ENCODE measurements around the gene CCDC154. TPM values are rescaled to one million over a fixed set of nuclear protein-coding genes. Genes with fewer than 3 reads are reported as not detected.

The CCDC154 gene
- total RNA-seq, 6 donors from 2014 or later = 0.30 to 5.4 (median 2.9) TPM; not detected in 1

DNA sequence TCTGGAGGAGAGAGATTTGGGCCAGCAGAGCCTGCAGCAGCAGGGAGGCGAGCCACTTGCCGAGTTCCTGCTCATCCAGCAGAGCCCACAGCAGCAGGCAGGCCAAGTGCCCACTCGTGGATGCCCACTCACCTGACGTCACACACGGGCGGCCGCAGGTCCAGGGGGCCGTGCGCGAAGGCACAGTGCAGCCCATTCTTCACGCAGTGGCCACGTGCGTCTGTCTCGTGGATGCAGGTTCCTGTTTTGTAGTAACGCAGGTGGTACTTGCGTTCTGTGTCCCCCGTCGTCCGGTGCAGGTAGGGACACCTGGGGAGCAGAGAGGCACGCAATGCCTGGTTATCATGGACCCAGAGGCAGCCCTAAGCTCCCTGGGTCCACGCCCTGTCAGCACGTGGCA is 41.3 kb downstream of the CCDC154 start:
- Histone ChIP-seq H3K36me3 (peaks cover 31 to 75% (median 56%) of the 10 kb centered on the region in 4 donors), H3K4me1 (peaks cover 5 to 6% (median 5%) of the 10 kb centered on the region in 4 donors), H3K27me3 (no peaks in the 10 kb centered on the region), H3K9me3 (no peaks in the 10 kb centered on the region), H3K4me3 (no peak overlapping the region), H3K27ac (no peak overlapping the region)
- WGBS, 2 donors = 93 to 96% methylated on average over 19 to 22 of the region's 22 CpGs
- DNase-seq (peak in 1 of 2 donors; percentile 73), ATAC-seq (ENCODE audit: low FRiP score in 2 of 2) (no peak)
- no peak for TF ChIP-seq CTCF (IDR thresholded peaks at IDR 0.05)
- TF ChIP-seq POLR2AphosphoS5 (IDR thresholded peaks at IDR 0.05) = no peak
- no peak for TF ChIP-seq POLR2A (IDR thresholded peaks at IDR 0.05)
- TF ChIP-seq EP300 (IDR thresholded peaks at IDR 0.05) = no peak

DNA sequence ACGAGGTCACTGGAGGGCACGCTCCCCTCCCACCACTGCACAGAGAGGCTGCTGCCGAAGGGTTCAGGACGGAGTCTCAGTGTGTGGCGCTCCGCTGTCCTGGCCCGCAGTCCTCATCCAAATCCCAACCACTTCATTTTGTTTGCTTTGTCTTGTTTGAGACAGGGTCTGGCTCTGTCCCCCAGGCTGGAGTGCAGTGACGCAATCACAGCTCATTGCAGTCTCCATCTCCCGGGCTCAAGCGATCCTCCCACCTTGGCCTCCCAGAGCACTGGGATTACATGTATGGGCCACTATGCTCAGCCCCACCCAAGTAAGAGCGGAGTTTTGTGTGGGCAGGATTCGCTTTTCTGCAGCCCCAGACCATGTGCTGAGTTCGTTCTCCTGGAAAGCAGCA is 42.6 kb downstream of the CCDC154 start:
- H3K4me1 ChIP-seq = no peaks in the 10 kb centered on the region
- H3K27ac ChIP-seq = no peak overlapping the region
- H3K9me3 ChIP-seq = no peaks in the 10 kb centered on the region
- 91 to 93% methylated on average over 13 of the region's 13 CpGs for WGBS, 2 donors
- no peaks in the 10 kb centered on the region for H3K27me3 ChIP-seq
- H3K36me3 ChIP-seq = peaks cover 31 to 78% (median 59%) of the 10 kb centered on the region in 4 donors
- ATAC-seq (ENCODE audit: low FRiP score in 2 of 2) = no peak
- no peak for TF ChIP-seq EP300 (IDR thresholded peaks at IDR 0.05)
- TF ChIP-seq POLR2A (IDR thresholded peaks at IDR 0.05) = no peak
- no peak for TF ChIP-seq CTCF (IDR thresholded peaks at IDR 0.05)
- no peak for TF ChIP-seq POLR2AphosphoS5 (IDR thresholded peaks at IDR 0.05)
- DNase-seq = no peak
- H3K4me3 ChIP-seq = no peak overlapping the region

- H3K36me3 ChIP-seq = peaks cover 31 to 79% (median 58%) of the 10 kb centered on the region in 4 donors
- H3K4me1 ChIP-seq = no peaks in the 10 kb centered on the region
- H3K4me3 ChIP-seq = no peak overlapping the region
- WGBS, 2 donors = 93 to 94% methylated on average over 7 to 29 of the region's 29 CpGs
- TF ChIP-seq POLR2AphosphoS5 (IDR thresholded peaks at IDR 0.05) (no peak), CTCF (IDR thresholded peaks at IDR 0.05) (no peak)
- ATAC-seq (ENCODE audit: low FRiP score in 2 of 2) (no peak), DNase-seq (peak in 1 of 2 donors; percentile 62)
- no peaks in the 10 kb centered on the region for H3K9me3 ChIP-seq
- H3K27ac ChIP-seq = no peak overlapping the region
- no peaks in the 10 kb centered on the region for H3K27me3 ChIP-seq
These were observed 43.1 kb downstream of the CCDC154 start for GRCh38 chr16:1401061-1401757.

- Histone ChIP-seq H3K4me1 (no peaks in the 10 kb centered on the region), H3K36me3 (peaks cover 34 to 85% (median 67%) of the 10 kb centered on the region in 4 donors), H3K4me3 (no peak overlapping the region), H3K27me3 (no peaks in the 10 kb centered on the region), H3K9me3 (no peaks in the 10 kb centered on the region), H3K27ac (no peak overlapping the region)
- 94 to 97% methylated on average over 10 to 37 of the region's 38 CpGs for WGBS, 2 donors
- ATAC-seq (ENCODE audit: low FRiP score in 2 of 2) (peak in 1 of 2 donors; percentile 16), DNase-seq (no peak)
- TF ChIP-seq CTCF (IDR thresholded peaks at IDR 0.05) (no peak), POLR2A (IDR thresholded peaks at IDR 0.05) (no peak), POLR2AphosphoS5 (IDR thresholded peaks at IDR 0.05) (no peak), EP300 (IDR thresholded peaks at IDR 0.05) (no peak)
These were observed 45.4 kb downstream of the CCDC154 start for GRCh38 chr16:1398826-1399581.
